Smooth muscle cell of the brain vasculature (primary cell): ENCODE measurements around the gene BABAM1.

Source experiments
- DNase-seq: peaks from one replicate; pipeline ENCODE4 v3.0.0-alpha.2; 2012; ENCODE audit warnings: low read depth, low spot score

Gene BABAM1

DNA sequence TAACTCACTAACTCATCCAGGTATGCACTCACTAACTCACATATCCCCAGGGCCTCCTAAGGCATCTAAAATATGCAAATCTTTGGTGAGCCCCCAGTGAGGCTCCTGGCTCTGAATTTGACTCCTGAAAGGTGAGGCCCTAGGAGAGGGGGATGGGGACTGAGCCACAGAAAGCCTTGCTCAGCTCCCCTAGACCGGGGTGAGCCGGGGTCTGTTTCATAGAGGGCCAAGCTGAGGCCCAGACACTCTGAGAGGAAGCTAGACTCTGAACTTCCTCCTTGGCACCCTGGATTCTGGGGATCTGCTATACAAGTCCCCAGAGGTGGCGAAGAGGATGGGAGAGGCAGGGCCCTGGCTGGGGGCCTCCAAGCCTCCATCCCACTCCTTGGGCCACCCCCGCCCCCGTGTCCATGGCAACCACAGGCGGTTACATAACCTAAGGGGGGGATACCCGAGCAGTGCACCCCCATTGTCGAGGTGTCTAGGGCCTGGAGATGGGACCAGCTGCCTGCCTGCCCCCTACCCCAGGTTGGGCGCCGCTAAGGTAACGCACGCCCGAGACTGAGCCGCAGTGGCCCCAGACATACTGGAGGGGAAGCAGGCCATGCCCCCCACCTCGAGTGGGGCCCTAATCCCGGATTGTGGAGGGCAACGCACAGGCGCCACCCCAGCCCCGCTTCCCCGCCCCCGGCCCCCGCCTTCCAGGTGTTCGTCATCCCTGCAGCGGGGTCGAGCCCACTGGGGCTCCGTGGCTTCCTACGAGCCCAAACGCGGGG is 35.3 kb downstream of the BABAM1 start:
- DNase-seq = no peak

DNA sequence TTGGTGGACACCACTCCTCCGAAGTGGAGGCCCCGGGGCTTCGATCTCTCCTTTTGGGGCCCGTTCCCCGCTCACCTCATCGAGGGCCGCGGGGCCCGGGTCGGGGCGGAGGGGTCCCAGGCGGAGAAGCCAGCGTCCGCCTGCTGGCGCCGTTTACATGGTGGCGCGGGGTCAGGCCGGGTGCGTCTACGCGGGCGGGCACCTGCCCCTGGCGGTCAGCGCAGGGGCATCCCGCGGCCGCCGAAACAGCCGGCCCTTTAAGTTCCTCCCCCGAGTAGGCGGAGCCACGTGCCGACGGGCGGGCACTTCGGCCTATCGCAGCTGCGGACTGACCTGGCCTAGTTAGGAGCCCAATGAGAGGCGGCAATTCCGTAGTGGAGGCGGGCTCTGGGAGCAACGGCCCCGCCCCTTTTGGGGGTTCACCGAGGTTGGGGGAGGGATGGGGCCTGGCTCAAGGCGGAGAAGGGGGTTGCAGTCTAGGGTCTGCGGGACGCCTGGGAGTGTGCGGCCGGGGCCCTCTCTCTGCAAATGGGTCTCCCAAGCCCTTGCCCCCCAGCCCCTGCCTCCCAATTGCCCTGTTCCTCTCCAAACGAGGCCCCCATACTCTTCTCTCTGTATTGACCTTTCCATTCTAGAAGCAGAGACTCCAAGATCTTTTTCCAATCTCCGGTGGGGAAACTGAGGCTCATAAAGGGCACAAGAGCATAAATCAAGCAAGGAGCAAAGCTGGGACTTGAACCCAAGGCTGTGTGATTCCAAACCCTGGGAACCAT is 36.1 kb downstream of the BABAM1 start, which contains the start of gene ABHD8:
ABHD8 (minus strand) TSS at position 259 of the 773 bp plus-strand sequence. CDS start 1,809 bp downstream, outside the sequence.
- DNase-seq = peak; percentile 87

DNA sequence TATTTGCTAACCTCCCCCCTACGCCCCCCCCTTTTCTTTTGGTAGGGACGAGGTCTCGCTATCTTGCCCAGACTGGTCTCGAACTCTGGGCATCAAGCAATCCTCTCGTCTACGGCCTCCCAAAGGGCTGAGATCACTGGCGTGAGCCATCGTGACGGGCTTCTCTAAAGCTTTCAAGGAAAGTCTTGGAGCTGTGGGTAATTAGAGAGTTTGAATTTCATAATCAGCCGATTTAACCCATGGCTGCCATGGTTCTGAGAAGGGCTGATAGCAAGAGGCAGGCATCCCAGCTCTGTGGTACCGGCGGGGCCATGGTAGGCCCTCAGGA is 36.7 kb downstream of the BABAM1 start:
- no peak for DNase-seq

DNA sequence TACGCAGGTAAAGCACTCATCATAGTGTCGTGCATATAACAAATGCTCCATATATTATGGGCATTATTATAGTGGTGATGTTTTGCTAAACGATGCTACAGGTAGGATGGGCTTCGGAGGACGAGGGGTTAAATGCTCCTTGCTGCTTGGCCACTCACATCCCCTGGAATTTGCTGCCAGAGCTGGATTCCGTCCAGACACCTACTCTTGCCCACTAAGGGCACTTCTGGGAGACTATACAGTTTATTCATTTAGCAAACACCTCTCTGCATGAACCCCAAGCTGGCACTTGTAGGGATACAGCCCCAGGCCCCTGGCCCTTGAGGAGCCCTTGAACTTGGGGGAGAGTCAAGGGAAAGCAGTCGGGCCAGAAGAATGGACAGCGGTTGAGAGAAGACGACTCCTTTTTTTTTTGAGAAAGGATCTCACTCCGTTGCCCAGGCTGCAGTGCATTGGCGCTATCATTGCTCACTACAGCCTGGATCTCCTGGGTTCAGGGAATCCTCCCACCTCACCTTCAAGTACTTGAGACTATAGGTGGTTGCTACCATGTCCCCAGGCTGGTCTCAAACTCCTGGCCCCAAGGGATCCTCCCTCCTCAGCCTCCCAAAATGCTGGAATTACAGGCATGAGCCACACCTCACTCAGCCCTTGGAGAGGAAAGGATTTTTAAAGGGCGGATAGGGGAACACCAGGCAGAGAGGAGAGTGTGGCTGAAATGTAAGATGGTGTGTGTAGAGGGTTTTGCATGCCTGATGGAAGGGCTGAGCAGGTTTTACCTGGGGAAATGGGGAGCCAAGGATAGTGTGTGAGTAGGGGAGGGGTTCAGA is 37.4 kb downstream of the BABAM1 start:
- DNase-seq = no peak

DNA sequence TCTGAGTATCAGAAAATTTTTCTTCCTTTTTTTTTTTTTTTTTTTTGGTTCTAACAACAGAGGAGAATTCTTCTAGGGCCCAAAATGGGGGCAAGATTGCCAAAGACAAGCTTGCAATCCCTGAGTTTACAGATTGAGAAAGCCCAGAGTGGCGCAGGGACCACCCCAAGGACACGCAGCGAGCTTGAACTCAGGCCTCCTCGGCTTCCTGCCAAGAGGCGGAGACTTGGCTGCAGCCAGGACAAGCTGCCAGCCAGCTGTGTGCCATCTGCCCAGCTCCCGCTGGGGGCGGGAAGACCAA is 37.9 kb downstream of the BABAM1 start:
- no peak for DNase-seq

DNA sequence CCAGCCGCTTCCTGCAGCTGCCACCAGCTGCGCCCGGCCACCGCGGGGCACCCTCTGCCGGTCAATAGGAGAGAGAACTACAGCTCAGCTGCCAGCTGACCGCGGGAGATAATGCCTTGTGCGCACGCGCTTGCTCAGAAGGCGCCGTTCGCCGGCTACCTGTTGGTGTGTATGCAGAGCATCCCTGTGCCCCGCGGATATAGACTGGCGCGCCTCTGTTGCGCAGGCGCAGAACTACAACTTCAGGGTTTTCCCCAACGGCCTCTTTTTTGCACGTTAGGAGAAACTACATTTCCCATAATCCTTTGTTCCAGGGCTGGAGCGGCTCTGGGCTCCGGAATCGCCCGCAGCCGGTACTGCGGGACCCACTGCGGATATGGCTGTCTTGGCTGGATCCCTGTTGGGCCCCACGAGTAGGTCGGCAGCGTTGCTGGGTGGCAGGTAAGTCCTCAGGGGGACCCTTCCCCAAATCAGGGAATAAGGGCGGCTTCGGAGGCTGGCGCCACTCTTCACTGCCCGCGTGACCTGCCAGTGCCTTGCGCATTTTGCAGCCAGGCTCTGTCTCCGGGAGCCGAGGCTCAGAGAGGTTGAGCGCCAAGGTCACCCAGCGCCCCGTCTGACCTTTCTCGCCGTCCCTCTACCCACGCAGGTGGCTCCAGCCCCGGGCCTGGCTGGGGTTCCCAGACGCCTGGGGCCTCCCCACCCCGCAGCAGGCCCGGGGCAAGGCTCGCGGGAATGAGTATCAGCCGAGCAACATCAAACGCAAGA is 38.5 kb downstream of the BABAM1 start, which contains the start of gene MRPL34:
MRPL34 (plus strand) TSS at position 356 of the 768 bp plus-strand sequence; CDS start at position 377, 21 bp downstream.
- peak; percentile 97 for DNase-seq

DNA sequence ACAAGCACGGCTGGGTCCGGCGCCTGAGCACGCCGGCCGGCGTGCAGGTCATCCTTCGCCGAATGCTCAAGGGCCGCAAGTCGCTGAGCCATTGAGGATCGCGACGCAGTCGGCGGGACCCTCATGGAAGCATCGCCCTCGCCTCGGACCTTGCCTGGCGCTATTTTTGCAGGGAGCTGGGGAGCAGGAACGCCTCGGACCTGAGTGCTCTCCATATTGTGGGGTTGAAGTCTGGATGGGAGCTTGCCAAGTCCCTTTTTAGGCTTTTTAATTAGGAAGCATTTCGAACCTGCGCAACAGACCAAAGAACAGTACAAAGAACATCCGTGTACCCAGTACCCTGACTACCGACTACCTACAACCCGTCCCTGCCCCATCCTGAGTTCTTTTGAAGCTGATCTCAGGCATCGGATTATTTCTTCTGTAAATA is 39.1 kb downstream of the BABAM1 start:
- DNase-seq = no peak

DNA sequence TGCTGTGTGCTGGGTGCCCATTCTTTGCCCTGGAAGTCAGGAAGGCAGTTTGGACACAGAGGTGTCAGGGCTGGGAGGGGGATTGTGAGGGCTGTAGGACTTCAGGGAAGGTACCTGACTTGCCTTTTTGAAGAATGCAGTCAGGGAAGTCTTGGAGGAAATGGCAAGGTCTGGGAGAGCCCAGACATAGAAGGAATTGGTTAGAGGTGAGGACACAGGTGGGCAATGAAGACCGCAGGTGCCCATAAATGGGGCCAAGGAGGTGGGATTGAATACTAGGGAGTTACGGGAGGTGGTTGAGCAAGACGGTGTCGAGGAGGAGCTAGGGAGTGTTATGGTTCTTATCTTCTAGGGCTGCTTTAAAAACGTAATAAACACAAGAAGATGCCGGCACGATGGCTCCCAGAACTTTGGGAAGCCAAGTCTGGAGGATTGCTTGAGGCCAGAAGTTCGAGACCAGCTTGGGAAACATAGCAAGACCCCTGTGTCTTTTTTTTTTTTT is 40.7 kb downstream of the BABAM1 start:
- DNase-seq = no peak

DNA sequence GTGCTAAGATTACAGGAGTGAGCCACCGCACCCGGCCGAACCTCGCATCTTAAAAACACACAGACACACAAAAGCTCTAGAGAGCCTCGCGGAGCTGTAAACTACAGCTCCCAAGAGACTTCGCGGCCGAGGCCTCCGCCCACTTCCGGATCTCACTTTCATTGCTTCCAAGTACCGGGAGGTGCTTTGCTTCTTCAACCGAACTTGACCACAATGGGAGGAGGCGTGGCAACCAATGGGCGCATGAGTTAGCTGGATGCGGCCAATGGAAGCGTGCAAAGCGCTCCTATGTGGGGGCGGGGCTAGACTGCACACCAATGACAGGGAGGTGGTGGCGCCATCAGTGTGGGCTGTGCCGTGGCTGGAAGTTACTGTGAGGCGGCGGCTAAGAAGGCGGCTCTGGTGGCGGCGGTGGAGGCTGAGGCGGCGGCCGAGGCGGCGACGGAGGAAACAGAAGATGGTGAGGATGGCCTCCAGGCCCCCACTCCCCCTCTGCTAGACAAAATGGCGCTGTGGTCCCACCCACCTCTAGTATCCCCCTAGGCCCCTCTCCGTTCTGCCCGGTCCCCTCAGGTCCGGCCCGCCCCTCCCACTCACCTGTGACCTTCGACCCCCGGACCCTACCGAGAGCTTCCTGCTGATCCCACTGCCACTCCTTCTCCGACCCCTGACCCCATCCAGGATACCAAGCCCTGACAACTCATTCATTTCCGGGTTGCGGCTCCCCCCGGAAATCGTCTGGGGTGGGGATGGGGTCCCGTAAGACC is 42.1 kb downstream of the BABAM1 start, which contains the start of gene DDA1:
DDA1 (plus strand) TSS at position 366 of the 767 bp plus-strand sequence; CDS start at position 458, 92 bp downstream.
- peak; percentile 100 for DNase-seq

DNA sequence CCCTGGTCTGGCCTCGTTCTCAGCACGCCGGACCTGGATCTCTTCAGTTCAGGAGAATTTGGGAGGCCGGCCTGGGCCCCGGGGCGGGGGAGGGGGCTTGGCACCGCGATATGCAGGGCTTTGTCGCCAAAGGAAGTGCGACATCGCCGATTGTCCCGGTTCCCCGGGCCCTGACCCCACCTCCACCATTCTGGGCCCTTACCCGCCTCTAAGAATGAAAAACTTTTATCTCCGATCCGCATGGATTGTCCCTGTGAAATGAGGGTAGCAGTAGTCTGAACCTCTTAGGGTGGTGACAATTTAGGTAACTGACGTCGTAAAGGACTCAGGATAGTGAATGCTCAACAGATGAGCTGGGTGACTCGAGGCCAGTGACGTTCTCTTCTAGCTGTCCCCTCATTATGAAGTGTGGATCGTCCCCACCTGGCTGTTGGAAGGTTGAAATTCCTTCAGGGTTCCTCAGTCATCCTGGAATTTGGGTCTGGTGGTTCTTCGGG is 42.8 kb downstream of the BABAM1 start:
- no peak for DNase-seq

DNA sequence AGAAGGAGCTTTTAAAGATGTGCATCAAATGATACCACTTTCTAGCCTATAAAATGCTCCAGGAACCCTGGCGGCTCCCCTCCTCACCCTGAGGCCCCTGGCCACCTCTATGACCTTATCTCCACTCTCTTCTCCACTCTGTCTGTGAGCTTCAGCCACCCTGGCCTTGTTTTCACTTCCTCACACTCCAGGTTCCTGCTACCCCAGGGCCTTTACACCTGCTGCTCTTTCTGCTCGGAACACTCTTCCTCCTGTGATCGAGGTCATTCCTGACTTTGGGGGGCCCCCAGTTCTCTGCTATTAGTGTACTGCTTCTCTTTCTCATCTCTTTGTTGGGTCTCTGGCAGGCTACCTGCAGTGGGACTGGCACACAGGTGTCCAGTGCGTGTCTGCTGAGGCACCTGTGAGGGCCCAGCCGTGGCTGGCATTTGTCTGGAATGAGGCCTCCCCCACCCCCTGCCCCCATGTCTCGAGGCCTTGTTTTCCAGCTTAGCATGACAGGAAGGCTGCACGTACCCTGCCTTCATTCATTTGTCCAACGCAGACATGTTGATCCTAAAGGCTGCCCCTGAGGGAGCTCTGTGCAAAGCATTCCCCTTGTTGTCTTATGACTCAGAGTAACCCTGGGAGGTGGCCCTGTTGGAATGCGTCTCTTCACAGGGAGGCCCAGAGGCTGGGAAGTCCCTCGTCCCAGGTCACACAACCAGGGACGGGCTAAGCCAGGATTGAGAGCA is 44.4 kb downstream of the BABAM1 start:
- no peak for DNase-seq

DNA sequence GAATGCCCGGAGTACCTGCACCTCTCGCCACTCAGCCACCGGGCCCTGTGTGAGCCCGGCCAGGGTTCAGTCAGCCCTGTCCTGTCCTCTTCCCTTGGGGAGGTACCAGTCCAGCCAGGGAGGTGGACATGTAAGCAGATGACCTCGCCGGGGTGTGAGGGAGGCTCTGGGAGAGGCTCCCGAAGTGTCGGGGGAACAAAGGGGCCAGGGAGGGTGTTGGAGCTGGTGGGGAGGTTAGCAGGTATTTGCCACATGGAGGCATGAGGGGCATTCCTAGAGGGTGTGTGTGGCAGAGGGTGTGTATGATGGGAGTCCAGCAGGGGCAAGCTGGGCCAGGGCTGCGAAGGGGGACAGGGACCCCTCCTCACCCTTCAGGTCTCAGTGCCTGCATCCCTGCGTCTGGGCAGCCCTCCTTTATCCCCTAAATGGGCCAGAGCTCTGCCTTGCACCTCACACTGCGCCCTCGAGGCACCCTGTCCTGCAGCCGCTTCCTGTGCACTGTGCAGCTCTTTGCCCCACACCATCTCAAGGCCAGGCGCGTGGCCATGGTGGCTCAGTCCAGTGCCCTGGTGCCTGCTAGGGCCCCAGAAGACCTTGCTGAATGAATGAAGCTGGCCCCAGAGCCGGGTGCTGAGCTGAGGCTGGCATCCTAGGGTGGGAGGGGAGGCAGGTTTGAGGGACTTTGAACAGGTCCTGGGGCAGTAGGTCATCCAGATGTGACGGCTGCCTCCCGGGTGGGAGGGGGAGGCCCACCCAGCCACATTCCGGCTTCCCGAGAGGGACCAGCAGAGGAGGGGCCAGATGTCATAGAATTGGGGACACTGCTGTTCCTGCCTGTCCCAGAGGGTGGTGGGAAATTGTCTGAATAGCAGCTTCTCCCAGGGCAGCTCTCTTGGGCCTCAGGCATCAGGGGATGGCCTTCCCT is 45.2 kb downstream of the BABAM1 start:
- no peak for DNase-seq

DNA sequence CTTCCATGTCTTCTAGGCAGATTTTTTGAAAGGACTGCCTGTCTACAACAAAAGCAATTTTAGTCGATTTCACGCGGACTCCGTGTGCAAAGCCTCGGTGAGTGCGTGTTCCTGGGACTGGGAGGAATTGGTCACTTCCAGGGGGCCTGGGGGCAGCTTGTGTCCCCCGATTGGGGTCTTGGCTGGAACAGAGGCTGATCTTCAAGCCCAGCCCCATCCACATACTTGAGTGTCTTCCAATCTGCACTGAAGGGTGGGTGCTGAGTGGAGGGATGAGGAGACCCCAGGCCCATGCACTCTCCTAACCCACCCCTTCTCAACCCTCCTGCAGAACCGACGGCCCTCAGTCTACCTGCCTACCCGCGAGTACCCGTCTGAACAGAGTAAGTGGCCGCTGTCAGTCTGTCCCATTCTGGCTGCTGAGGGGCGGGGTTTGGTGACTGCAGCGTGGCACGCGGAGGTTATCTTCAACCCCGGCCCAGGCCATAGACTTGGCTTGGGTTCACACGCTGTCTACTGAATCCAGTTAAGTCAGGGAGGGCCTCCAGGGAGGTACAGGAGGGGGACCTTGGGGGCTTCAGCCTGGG is 46.9 kb downstream of the BABAM1 start:
- DNase-seq = no peak

DNA sequence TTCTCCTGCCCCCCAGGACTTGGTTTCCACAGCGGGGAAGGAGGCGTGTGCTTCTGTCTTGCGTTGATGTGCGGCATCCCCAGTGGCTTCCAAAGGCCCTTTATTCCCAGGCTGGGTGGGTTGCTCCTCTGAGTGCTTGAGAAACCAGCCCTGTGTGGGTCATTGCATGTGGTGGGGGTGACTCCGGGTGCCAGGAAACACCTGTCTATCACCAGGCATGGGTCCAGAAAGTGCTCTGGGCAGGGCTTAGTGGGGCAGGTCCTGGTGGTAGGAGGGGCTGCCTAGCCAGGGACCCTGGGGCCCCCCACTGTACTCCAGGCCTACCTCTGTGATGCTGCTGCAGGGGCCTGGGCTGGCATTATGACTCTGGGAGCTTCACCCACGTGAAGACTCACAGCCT is 51.7 kb downstream of the BABAM1 start:
- no peak for DNase-seq

DNA sequence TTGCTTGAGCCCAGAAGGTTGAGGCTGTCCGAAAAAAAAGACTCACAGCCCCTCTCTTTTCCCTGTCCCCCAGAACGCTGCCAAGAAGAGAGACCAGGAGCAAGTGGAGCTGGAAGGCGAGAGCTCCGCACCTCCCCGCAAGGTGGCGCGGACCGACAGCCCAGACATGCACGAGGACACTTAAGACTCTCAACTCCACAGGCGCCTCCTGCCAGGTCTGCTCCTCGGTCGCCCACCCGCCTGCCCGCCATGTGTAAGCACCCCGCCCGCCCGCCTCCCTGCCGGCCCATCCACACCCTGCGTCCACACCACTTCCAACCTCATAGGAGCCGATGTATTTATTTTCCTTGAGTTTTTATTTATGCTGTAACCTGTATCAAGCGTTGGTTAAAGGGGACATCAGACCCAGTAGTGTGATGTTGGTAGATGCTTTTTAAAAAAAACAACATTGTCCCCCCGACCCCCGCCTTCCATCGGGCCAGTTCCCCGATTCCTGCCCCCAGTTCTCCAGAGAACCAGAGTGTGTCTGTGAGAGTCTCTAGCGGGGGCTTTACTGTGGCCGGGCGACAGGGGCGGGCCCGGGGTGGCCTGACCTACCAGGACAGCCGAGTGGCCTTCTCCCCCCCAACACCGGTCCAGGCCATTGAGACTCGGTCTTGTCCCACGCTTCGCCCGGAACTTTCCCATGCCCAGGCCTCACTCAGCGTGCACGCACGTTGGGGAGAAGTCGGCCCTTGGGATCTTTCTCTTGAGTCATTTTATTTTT is 52.4 kb downstream of the BABAM1 start:
- DNase-seq = no peak

DNA sequence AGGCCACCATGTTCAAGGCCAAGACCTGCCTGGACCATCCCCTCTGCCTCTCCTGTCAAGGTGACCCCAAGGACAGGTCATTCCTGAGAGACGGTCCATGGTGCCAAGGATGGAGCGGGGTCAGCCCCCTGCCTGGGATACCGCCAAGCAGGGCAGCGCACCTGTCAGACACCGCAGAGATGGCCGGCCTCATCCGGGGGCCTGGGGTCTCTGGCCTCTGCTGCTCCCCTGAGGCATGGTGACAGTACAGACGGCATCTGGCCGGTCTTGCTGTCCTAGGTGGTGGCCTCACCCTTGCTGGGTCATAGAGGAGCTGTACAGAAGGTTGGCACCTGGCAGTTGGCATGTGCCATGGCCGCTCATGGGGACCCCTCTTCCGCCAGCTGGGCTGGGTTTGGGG is 53.2 kb downstream of the BABAM1 start:
- no peak for DNase-seq
